Loucy (cell line): ENCODE results near the gene BUB1.

Experiments
- CTCF ChIP-seq: fragments of 200-600 bp; sonication (generic); conservative IDR thresholded peaks from 2 replicates; pipeline ENCODE4 v1.5.1; 2014; ENCODE audit warnings: mild to moderate bottlenecking, antibody characterized with exemption, low read length
- EZH2phosphoT487 ChIP-seq: fragments of 200-600 bp; IDR thresholded peaks from 2 replicates; pipeline ENCODE4 v1.6.1; 2018; ENCODE audit warnings: antibody characterized with exemption, mild to moderate bottlenecking, moderate library complexity, borderline replicate concordance

GRCh38 chr2:110691612-110692258 is 13.9 kb upstream of the BUB1 start:
- TF ChIP-seq CTCF (no peak), EZH2phosphoT487 (no peak)
